KBM-7 (cell line): Measurements from ENCODE around the gene UBR7.

Experiments used
- DNase-seq: peaks from one replicate; pipeline ENCODE4 v3.0.0-alpha.2; 2015
- in situ Hi-C: fragments of 300-500 bp; cut with MboI; formaldehyde crosslinking; loops from 2 replicates; pipeline ENCODE4 v1.14.3; 2020; ENCODE audit warnings: low sequenced_read_pairs, low pct_unique_long_range_greater_than_20kb, mixed read lengths

Gene UBR7

DNA sequence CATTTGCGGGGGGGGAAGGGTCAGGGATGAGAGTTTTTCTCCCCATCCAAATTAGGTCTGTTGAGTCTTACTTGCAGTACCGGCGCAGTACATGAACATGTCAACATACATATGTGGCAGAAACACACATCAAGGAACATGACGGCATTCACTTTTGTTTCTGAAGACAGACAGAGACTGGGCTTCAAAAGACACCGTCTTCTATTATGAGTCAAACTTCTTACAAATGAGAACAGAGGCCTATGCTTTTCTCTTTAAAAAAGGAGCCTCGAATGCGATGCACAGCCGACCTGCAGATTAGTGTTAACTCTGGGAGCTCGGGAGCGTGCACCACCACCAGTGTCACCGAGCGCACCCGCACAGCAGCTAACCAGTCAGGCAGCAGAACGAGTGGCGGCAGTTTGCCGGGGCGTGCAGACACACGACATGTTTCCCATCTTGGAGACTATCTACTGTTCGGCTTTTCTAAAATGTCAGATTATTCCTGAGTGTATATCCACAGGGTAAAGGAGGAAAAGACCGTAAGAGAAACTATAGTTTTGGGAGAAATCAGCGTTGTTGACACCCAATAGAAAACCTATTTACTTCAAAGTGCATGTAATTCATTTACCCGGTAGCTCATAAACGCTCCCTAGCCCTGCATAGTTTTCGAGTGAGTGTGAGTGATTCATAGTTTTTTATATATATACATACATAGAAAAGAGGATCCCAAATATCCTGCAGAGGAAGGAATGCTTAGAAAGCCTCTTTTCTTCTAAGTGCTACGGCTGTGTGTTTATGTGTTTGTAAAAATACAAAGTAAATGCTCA is 33.0 kb downstream of the UBR7 start:
- in situ Hi-C loops, result loop anchor here (25.0 kb wide), 1 partner anchor 297 kb away; no protein-coding TSS in a partner anchor
- no peak for DNase-seq

DNA sequence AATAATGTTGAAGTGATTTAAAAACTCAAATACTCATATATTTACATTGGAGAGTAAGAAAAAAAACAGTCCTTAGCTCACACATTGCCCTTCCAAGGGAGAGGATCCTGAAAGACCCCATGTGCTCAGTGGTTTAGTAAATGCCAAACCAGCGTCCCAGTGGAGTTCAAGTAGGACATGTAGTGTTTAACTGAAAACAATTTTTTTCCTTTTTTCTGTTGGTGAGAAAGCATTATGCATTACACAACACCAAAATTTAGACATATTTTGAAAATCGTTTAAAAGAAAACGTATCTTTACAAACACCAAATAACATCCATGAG is 33.6 kb downstream of the UBR7 start:
- in situ Hi-C loops, result loop anchor here (25.0 kb wide), 1 partner anchor 297 kb away; no protein-coding TSS in a partner anchor
- DNase-seq, result no peak

DNA sequence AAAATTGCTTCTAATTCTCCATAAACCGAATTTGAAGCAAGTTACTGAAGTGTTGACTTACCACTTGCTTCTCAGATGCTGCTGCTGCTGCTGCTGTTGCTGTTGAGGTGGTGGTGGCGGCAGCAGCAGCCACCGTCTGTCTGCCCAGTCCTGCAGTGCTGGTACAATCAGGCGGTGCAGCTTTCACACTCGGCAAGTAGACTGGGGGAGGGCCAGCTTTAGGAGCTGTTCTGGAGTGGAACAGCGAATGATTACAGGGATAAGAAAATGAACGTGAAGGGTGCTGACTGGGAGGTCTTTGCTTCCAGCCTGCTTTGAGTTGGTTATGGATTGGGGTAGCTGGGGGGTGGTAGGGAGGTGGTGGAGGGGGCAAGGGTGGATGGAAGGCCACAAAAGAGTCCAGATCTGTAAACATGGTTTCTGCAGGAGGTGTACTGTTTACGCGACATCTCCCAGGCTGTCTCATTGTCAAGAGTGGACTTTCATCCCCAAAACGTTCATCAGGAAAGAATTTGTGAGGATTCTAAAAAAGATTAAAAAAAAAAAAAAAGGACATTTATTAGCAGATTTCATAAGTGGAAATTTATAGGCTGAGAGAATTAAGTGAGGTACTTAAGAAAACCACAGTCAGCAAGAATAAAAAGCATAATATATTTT is 38.8 kb downstream of the UBR7 start:
- in situ Hi-C loops, result loop anchor here (25.0 kb wide), 1 partner anchor 291 kb away; no protein-coding TSS in a partner anchor
- DNase-seq, result no peak

DNA sequence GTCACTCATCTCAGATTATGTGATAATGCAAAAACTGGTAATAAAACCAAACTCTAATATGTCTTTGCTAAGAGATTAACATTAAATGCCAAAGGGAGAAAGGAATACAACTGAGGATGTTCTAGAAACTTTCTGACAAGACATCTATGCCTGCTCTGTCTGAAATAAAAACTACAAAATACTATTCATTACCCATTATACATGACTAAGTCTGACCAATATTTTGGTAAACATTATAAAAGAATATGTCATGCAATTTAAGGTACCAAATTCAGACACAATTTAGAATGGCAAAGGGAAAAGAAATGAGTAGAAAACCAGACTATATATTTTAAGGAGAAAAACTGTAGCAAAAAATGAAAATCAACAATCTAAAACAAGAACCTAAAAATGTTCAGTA is 39.5 kb downstream of the UBR7 start:
- in situ Hi-C loops, result loop anchor here (25.0 kb wide), 1 partner anchor 291 kb away; no protein-coding TSS in a partner anchor
- DNase-seq, result no peak

DNA sequence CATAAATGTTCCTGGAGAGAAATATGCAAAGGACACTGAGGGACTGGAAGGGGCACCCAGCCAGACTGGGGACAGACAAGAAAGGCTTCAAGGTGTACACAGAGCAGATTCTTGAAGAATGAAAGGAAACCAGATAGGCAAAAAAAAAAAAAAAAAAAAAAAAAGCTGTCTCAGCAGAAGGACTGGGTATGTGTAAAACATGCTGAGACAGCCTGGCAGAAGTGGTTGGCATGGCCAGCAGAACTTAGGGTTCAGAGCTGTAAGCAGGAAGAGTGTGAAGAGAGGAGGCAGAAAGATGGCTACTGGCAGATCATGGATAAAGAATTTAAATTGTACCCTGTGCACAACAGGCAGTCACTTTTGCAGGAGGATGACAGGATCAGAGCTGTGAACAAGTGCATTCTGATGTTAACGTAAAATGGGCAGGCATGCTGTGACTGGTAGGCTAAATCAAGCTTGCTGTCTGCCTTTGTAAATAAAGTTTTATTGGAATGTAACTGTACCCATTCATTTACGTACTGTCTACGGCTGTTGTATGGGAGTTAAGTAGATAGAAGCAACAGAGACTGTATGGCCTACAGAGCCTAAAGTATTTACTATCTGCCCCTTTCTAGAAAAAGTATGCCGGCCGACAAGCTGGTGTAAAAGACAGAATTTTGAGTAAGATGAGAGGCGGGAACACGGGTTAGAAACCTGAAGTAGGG is 42.2 kb downstream of the UBR7 start:
- in situ Hi-C loops, result loop anchor here (25.0 kb wide), 1 partner anchor 288 kb away; no protein-coding TSS in a partner anchor
- DNase-seq, result no peak

DNA sequence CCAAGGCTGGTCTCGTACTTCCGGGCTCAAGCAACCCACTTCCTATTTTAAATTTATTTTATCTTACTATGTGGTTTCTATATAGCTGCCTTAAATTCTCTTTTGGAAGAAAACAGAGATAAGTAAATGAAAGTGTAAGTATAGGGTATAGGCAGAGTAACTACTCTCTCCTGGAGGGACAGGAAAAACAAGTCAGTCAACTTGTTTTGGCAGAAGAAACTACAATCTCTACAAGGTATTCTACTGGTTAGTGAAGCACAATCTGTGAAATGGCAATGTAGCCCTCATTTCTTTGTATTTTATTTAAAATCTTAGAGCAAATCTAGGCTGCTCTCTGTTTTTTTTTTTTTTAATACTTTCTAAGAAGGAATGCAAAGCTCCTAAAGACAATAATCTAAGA is 55.4 kb downstream of the UBR7 start:
- DNase-seq, result no peak
- in situ Hi-C loops, result no loop called here

DNA sequence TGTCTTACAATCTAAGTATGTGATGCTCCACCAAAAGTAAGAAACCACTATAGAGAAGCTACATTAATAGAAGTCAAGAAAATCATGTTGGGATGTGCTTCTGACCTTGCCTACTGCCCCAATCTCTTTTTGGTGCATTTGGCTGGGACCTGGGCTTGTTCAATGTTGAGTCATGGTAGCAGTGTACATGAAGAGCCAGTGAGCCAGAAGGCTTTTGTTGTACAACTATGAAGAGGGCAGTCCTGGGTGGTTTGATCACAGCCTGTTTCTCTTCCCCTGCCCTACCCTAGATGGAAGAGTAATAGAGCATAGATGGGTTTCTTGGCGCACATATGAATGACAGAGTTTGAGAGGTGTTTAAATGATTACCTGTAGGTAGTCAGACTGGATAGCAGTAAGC is 56.4 kb downstream of the UBR7 start:
- in situ Hi-C loops, result no loop called here
- DNase-seq, result no peak

DNA sequence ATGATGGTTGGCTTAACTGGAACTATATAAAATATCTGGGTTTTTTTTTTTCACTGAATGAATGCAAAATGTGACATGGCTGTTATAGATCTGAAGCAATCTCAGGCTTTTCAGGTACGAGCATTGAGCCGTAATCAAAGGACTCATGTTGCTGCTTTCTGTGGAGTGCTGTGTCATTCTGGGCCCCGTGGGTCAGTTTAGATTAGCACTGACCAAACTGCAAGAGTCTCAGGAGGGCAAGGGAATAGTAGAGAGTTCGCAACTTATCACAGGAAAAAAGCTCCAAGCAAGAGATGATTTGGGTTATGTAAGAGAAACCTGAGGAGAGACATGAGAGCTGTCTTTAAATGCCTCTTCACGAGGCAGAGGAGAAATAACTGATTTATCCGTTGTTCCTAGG is 59.1 kb downstream of the UBR7 start:
- in situ Hi-C loops, result no loop called here
- DNase-seq, result no peak

DNA sequence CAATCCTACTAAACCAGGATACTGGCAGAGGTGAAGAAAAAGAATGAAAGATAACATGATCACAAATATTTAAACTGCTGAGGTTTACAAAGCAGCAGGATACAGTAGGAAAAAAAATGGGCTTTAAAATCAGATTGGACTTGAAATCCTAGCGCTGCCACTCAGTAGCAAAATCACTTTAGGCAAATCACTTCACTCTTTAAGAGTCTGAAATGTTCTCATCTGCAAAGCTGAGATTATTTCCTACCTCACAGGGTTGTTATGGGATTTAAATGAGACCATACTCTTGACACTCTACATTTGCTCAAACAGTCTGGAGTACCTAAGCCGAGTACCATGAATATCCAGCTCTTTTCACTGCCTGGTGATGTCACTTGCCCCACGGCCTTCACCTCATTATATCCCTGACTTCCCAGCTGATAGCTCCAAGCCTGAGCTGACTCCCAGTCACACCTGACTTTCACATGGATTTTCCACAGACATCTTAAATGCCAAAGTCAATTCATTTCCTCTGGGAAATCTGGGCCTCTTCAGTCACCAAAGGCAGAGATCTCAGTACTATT is 60.2 kb downstream of the UBR7 start:
- in situ Hi-C loops, result no loop called here
- DNase-seq, result no peak

DNA sequence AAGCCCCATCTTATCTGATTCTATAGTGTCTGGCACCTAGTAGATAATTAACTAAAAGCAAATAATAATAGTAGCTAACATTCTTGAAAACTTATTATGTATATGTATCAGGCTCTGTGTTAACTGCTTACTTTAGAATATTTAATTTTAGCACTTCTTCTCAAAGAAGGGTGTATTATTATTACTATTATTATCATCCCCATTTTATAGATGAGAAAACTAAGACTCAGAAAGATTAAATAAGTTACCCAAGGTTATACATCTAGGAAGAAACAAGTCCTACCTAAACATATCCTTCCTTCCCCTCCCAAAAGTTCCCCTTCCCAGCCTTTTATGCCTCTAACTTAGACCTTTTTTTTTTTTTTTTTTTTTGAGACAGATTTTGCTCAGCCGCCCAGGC is 61.4 kb downstream of the UBR7 start:
- DNase-seq, result no peak
- in situ Hi-C loops, result no loop called here

DNA sequence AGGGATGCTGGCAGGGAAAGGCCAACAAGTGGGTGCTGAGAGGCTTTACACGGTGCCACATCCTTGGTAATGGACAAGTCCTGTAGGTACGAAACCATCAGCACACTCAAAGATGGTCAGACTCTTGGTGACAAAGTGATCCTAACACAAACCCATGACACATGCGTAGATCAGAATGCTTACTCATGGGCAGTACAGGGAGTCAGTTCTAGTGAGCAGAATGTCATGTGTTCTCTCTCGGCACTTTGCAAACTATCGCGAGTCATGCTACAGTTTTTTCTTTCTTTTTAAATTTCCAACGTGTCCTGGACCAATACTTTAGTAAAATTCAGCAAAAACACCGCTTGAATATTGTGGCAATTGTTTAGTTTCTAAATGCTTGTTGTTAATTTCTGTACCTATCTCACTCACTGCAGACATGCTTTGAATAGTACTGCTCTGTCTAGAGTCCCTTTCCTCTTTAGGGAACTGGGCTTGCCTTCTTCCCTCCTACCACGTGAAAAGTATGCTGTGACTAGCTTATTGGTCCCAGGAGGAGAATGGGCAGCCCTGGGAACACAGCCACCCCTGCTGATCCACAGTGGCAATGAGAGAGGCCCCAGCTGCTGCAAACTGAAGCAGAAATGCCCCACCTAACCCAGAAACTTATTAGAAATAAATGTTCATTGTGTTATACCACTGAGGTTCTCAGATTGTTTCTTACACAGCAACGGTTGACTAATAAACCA is 62.4 kb downstream of the UBR7 start:
- in situ Hi-C loops, result no loop called here

DNA sequence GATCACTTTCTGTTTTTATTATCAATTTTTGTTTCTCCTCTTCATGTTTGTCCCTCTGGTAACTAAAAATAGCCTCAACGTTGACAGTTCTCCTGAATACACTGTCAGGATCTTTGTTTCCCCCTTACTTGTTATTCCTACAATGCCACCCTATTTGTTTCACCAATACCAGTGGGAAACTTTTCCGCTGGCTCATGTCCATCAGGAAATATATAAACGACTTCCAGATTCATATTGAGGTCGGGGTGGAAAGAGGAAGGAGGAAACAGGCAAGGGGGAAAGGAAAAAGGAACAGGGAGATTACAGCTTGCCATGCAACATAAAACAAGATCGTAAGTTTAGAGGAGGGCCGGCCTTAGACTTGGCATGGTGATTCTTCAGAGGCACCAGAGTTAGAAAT is 64.1 kb downstream of the UBR7 start:
- in situ Hi-C loops, result no loop called here
- DNase-seq, result no peak

More for the DNA sequence above, 62.4 kb downstream of the UBR7 start:
- DNase-seq, result no peak

DNA sequence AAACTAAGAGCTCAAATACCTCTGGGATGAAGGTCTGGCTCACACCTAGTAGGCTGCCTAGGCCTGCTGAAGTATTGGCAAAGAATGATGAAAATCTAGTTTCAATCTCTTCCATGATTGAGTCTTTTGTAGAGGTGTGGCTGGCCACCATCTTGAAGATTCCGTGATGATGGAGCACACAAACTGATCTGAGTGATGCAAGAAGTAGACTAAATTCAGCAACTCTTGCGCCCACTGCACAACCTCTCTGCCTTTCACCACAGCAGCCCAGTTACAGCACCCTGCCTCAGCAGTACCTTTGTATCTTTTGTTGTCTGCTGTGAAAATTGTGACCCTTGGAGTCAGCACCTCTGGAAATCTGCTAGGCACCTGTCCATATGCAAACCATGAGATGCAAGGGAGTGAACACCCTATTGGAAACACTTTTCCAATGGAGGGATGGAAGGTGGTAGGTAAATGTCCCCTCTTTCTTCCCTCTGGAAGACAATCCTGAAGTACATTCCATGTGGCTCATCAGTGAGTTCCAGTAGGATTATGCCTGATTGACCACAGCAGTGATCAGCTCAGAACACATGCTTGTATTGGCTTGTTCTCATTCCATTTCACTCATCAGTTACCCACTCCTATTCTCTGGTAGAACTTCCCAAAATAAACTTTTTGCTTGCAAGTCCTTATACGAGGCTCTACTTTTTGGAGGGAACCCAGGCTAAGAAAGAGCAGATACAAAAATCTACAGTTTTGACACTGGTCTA is 67.2 kb downstream of the UBR7 start:
- in situ Hi-C loops, result no loop called here

DNA sequence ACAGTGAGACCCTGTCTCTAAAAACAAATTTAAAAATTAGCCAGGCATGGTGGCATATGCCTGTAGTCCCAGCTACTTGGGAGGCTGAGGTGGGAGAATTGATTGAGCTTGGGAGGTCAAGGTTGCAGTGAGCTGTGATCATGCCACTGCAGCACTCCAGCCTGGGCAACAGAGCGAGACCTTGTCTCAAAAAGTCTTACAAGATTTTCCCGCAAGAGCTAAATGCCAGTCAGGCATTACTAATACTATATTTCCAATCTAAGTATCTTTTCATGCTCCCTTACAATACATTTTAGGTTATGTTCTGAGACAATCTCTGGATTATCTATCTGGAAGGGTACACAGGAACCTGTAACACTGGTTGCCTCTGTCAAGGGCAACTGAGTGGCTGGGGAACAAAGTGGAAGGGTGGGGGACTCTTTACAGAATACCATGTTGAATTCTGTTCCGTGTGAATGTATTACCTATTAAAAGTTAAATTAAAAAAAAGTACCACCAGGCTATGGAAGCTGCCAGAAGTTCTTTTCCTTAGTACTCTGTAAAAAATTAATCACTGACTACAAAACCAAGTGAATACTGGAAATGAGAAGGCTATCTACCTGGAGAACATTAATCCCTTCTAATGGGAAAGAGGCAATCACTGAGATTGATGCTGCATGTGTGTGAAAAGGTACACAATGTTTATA is 69.1 kb downstream of the UBR7 start:
- DNase-seq, result no peak
- in situ Hi-C loops, result no loop called here

More for the DNA sequence above, 67.2 kb downstream of the UBR7 start:
- no peak for DNase-seq
